CMK (cell line): ENCODE results near the gene TIMP1.

Experiments used
- DNase-seq: peaks from one replicate; pipeline ENCODE4 v3.0.0-alpha.2; 2010; ENCODE audit warnings: low read depth

The TIMP1 gene

GRCh38 chrX:47634871-47635575, 52.8 kb downstream of the TIMP1 start:
- DNase-seq = no peak
